ENCODE results near the gene HPGDS.
A peak's percentile ranks its signal among the peaks of the same experiment; 100 is the strongest.
"Not testable (repeated sequence)": the region's sequence is repeated elsewhere in the genome, so short reads cannot be mapped to it uniquely, and the experiment has no call there.

HPGDS gene

DNA sequence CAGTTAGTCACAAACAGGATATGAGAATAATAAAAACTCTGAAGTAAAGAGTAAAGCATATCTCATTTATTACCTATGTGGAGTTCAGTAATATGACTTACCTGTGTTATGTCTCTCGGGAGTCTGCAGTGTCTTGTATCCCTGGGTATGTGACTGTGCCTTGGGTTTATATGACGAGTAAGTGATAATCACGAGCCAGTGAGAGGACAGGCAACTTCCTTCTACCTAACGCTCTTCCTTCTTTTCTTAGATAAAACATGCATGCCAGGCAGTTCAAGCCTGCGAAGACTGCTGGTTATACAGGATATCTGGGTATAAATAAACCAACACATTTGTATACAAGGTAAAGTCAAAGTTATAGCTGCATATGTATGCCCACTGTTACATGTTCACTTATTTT, at the start of gene HPGDS:
TSS of gene HPGDS (minus strand) at position 143 of the 400 bp plus-strand sequence. CDS start 8,207 bp downstream, outside the sequence.
- CTCF ChIA-PET = no interaction called here
- no peak for TF ChIP-seq CTCF (IDR thresholded peaks at IDR 0.05; ENCODE audit: insufficient read depth, low read length, missing control alignments)
- DNase-seq (ENCODE audit: low read depth, low spot score) = no peak
- POLR2A ChIA-PET = no interaction called here
- no peak within 1 kb of the TSS for H3K4me3 ChIP-seq (ENCODE audit: low read depth, low read length)

GRCh38 chr4:94390804-94391410, 48.3 kb upstream of the HPGDS start:
- TF ChIP-seq CTCF (IDR thresholded peaks at IDR 0.05; ENCODE audit: insufficient read depth, low read length, missing control alignments) = peak; percentile 35
- DNase-seq (ENCODE audit: low read depth, low spot score) = no peak
- H3K4me3 ChIP-seq (ENCODE audit: low read depth, low read length) = no peak overlapping the region
- ChIA-PET CTCF (interaction anchor here (0.6 to 2.9 kb wide), 14 partner anchors 9 to 215 kb away, joined by 3 to 54 read pairs (median 4); no protein-coding TSS in a partner anchor), POLR2A (no interaction called here)

- DNase-seq (ENCODE audit: low read depth, low spot score) = no peak
- POLR2A ChIA-PET = no interaction called here
- H3K4me3 ChIP-seq (ENCODE audit: low read depth, low read length) = no peak overlapping the region
- TF ChIP-seq CTCF (IDR thresholded peaks at IDR 0.05; ENCODE audit: insufficient read depth, low read length, missing control alignments) = no peak
- CTCF ChIA-PET = interaction anchor here (0.7 to 2.9 kb wide), 17 partner anchors 10 to 598 kb away, joined by 3 to 54 read pairs (median 3); no protein-coding TSS in a partner anchor
Observed at GRCh38 chr4:94389595-94390267, 47.1 kb upstream of the HPGDS start.

DNA sequence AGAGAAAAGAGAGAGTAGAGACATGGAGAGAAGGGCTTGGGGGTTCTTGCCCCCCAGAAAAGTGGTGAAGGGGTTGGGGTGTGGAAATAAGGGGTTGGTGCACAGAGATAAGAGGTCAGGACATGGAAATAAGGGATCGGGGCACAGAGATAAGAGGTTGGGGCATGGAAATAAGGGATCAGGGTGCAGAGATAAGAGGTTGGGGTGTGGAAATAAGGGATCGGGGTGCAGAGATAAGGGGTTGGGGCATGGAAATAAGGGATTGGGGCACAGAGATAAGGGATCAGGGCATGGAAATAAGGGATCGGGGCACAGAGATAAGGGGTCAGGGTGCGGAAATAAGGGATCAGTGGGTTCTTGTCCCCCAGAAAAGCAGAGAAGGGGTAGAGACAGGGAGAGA, 45.3 kb upstream of the HPGDS start:
- DNase-seq (ENCODE audit: low read depth, low spot score); H3K4me3 ChIP-seq (ENCODE audit: low read depth, low read length); POLR2A ChIA-PET; CTCF ChIA-PET: not testable (repeated sequence)

GRCh38 chr4:94385452-94385851, 42.8 kb upstream of the HPGDS start:
- H3K4me3 ChIP-seq (ENCODE audit: low read depth, low read length); POLR2A ChIA-PET; CTCF ChIA-PET; DNase-seq (ENCODE audit: low read depth, low spot score): not testable (repeated sequence)

DNA sequence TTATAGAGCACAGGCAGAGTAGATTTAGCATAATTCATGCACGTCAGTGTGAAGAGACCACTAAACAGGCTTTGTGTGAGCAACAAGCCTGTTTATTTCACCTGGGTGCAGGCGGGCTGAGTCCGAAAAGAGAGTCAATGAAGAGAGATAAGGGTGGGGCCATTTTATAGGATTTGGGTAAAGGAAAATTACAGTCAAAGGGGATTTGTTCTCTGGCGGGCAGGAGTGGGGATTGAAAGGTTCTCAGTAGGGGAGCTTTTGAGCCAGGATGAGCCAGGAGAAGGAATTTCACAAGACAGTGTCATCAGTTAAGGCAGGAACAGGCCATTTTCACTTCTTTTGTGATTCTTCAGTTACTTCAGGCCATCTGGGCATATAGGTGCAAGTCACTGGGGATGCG, 40.3 kb upstream of the HPGDS start:
- CTCF ChIA-PET; POLR2A ChIA-PET; H3K4me3 ChIP-seq (ENCODE audit: low read depth, low read length); DNase-seq (ENCODE audit: low read depth, low spot score): not testable (repeated sequence)

DNA sequence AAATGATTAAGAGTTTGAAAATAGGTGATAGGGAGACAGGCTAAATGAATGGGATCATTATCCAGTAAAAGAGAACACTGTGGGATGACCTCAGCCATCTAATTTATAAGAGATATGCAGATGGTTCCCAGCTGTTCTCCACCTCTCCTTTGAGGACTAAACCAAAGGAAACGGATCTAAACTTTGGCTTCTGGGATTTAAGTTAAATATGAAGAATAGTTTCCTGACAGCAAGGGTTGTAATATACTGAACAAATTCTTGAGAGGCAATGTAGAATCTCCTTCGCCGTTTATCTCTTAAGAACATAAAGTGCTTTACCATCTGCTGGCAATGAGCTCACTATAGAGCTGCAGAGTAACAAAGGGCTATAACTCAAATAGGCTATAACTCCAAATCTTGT, 35.4 kb upstream of the HPGDS start:
- ChIA-PET POLR2A (no interaction called here), CTCF (interaction anchor here (1.7 kb wide), 1 partner anchor 45 kb away, joined by 5 read pairs; no protein-coding TSS in a partner anchor)
- TF ChIP-seq CTCF (IDR thresholded peaks at IDR 0.05; ENCODE audit: insufficient read depth, low read length, missing control alignments) = no peak
- H3K4me3 ChIP-seq (ENCODE audit: low read depth, low read length) = no peak overlapping the region
- no peak for DNase-seq (ENCODE audit: low read depth, low spot score)

DNA sequence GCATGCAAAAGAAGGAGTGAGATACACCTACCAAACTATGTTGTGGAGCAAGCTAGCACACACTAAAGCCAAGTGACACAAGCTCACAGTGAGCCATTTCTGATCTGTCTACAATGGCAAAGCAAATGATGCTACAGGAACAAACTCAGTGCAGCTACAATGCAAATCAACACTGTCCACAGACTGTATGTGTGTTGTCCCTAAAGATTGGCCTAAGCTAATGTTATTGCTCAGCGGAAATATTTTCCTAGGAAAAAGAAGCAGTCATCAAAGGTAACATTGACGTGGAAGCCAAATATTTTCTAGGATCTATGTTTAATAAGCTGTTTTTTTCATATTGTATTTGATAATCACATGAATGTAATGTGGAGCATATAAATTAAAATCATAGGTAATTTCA, 34.7 kb upstream of the HPGDS start:
- no peak for TF ChIP-seq CTCF (IDR thresholded peaks at IDR 0.05; ENCODE audit: insufficient read depth, low read length, missing control alignments)
- no peak for DNase-seq (ENCODE audit: low read depth, low spot score)
- H3K4me3 ChIP-seq (ENCODE audit: low read depth, low read length) = no peak overlapping the region
- POLR2A ChIA-PET = no interaction called here
- CTCF ChIA-PET = interaction anchor here (1.3 to 1.7 kb wide), 3 partner anchors 12 to 44 kb away, joined by 4 to 5 read pairs (median 5); no protein-coding TSS in a partner anchor
